ENCODE data around the gene EMP1. TPM values are rescaled to one million over a fixed set of nuclear protein-coding genes. Genes with fewer than 3 reads are reported as not detected.

The EMP1 gene
- polyA plus RNA-seq, 1 donor from 2014 or later, result 0.33 TPM

GRCh38 chr12:13183620-13184019 is 12.9 kb upstream of the EMP1 start:
- H3K9me2 ChIP-seq (ENCODE audit: insufficient read depth, low read length), result no peaks in the 10 kb centered on the region
- no peak overlapping the region for H3K4me2 ChIP-seq (ENCODE audit: low read length)
- H3K27me3 ChIP-seq (ENCODE audit: insufficient read depth, low read depth, low read length), result no peaks in the 10 kb centered on the region
- TF ChIP-seq EZH2 (IDR thresholded peaks at IDR 0.05; ENCODE audit: borderline replicate concordance, insufficient read depth, low read length, poor library complexity, severe bottlenecking), result no peak
- no peak for TF ChIP-seq TAF1 (IDR thresholded peaks at IDR 0.05; ENCODE audit: low read depth)
- TF ChIP-seq SMC3 (conservative IDR thresholded peaks at IDR 0.05; ENCODE audit: poor library complexity), result no peak
- no peak for TF ChIP-seq RAD21 (conservative IDR thresholded peaks at IDR 0.05)
- TF ChIP-seq MXI1 (conservative IDR thresholded peaks at IDR 0.05; ENCODE audit: poor library complexity, severe bottlenecking), result no peak
- no peaks in the 10 kb centered on the region for H3K79me2 ChIP-seq (replicated peaks; ENCODE audit: insufficient read depth, low read length)
- no peaks in the 10 kb centered on the region for H3K9me3 ChIP-seq (ENCODE audit: low read length)
- no peaks in the 10 kb centered on the region for H3F3A ChIP-seq (ENCODE audit: insufficient read depth, low read length, poor library complexity, severe bottlenecking)
- no peak overlapping the region for H2AFZ ChIP-seq (ENCODE audit: low read depth, low read length)
- H3K27ac ChIP-seq (ENCODE audit: low read length), result no peak overlapping the region
- H3K9ac ChIP-seq (ENCODE audit: low read length), result no peak overlapping the region
- no peaks in the 10 kb centered on the region for H4K20me1 ChIP-seq (ENCODE audit: insufficient read depth)
- no peak overlapping the region for H3K4me3 ChIP-seq (ENCODE audit: low read length)
- no peaks in the 10 kb centered on the region for H3K36me3 ChIP-seq (ENCODE audit: insufficient read depth, low read length)

GRCh38 chr12:13186302-13186701 is 10.2 kb upstream of the EMP1 start:
- no peaks in the 10 kb centered on the region for H3K9me2 ChIP-seq (ENCODE audit: insufficient read depth, low read length)
- no peak overlapping the region for H2AFZ ChIP-seq (ENCODE audit: low read depth, low read length)
- H3K9me3 ChIP-seq (ENCODE audit: low read length), result no peaks in the 10 kb centered on the region
- H3K9ac ChIP-seq (ENCODE audit: low read length), result no peak overlapping the region
- TF ChIP-seq EZH2 (IDR thresholded peaks at IDR 0.05; ENCODE audit: borderline replicate concordance, insufficient read depth, low read length, poor library complexity, severe bottlenecking) (no peak), EP300 (conservative IDR thresholded peaks at IDR 0.05; ENCODE audit: poor library complexity, severe bottlenecking) (no peak), SMC3 (conservative IDR thresholded peaks at IDR 0.05; ENCODE audit: poor library complexity) (no peak), POLR2AphosphoS5 (IDR thresholded peaks at IDR 0.05) (no peak), TAF1 (IDR thresholded peaks at IDR 0.05; ENCODE audit: low read depth) (no peak), MXI1 (conservative IDR thresholded peaks at IDR 0.05; ENCODE audit: poor library complexity, severe bottlenecking) (no peak), RAD21 (conservative IDR thresholded peaks at IDR 0.05) (no peak), CTCF (IDR thresholded peaks at IDR 0.05; ENCODE audit: poor library complexity, severe bottlenecking) (no peak), REST (IDR thresholded peaks at IDR 0.05; ENCODE audit: borderline replicate concordance) (no peak)
- no peak overlapping the region for H3K4me2 ChIP-seq (ENCODE audit: low read length)
- no peak overlapping the region for H3K4me3 ChIP-seq (ENCODE audit: low read length)
- H3F3A ChIP-seq (ENCODE audit: insufficient read depth, low read length, poor library complexity, severe bottlenecking), result no peaks in the 10 kb centered on the region
- no peaks in the 10 kb centered on the region for H3K36me3 ChIP-seq (ENCODE audit: insufficient read depth, low read length)
- H3K27ac ChIP-seq (ENCODE audit: low read length), result no peak overlapping the region
- H3K27me3 ChIP-seq (ENCODE audit: insufficient read depth, low read depth, low read length), result no peaks in the 10 kb centered on the region
- no peaks in the 10 kb centered on the region for H4K20me1 ChIP-seq (ENCODE audit: insufficient read depth)
- H3K79me2 ChIP-seq (replicated peaks; ENCODE audit: insufficient read depth, low read length), result no peaks in the 10 kb centered on the region
